AG08396 (cell line): Measurements from ENCODE around the gene LPXN.

ENCODE experiments used
- DNase-seq: peaks from one replicate; pipeline ENCODE4 v3.0.0; 2012; ENCODE audit warnings: low spot score, mixed read lengths

LPXN gene

GRCh38 chr11:58575377-58576020, at the start of gene LPXN:
Gene LPXN (minus strand): TSS chr11:58575856. CDS start chr11:58575772, 84 bp downstream.
- peak; percentile 4 for DNase-seq

- no peak for DNase-seq
Measured at GRCh38 chr11:58625086-58625485, 49.4 kb upstream of the LPXN start.

- DNase-seq, result peak; percentile 21
Measured at GRCh38 chr11:58622344-58622743, 46.7 kb upstream of the LPXN start, which contains the start of gene CNTF. Gene CNTF (plus strand): TSS chr11:58622665. CDS start chr11:58622753, 88 bp downstream.

GRCh38 chr11:58621586-58622262, 46.1 kb upstream of the LPXN start:
- DNase-seq, result no peak

GRCh38 chr11:58617976-58618557, 42.4 kb upstream of the LPXN start:
- no peak for DNase-seq

- DNase-seq, result peak; percentile 69
Measured at GRCh38 chr11:58616594-58616993, 40.9 kb upstream of the LPXN start.

- DNase-seq, result no peak
Measured at GRCh38 chr11:58615559-58615958, 39.9 kb upstream of the LPXN start.

GRCh38 chr11:58613228-58613627, 37.6 kb upstream of the LPXN start:
- DNase-seq, result no peak

GRCh38 chr11:58609723-58610122, 34.1 kb upstream of the LPXN start:
- DNase-seq, result no peak

GRCh38 chr11:58608331-58608730, 32.7 kb upstream of the LPXN start:
- DNase-seq, result no peak

GRCh38 chr11:58606930-58607714, 31.5 kb upstream of the LPXN start:
- DNase-seq, result no peak

GRCh38 chr11:58600510-58600909, 24.9 kb upstream of the LPXN start:
- DNase-seq, result no peak

- DNase-seq, result no peak
Measured at GRCh38 chr11:58597486-58598144, 22.0 kb upstream of the LPXN start.

- no peak for DNase-seq
Measured at GRCh38 chr11:58596621-58597020, 21.0 kb upstream of the LPXN start.

- DNase-seq, result no peak
Measured at GRCh38 chr11:58594826-58595225, 19.2 kb upstream of the LPXN start.

- no peak for DNase-seq
Measured at GRCh38 chr11:58592760-58593472, 17.3 kb upstream of the LPXN start.

GRCh38 chr11:58591659-58592058, 16.0 kb upstream of the LPXN start:
- no peak for DNase-seq

GRCh38 chr11:58586998-58587397, 11.3 kb upstream of the LPXN start:
- no peak for DNase-seq

- no peak for DNase-seq
Measured at GRCh38 chr11:58582437-58582836, 6.8 kb upstream of the LPXN start.

- no peak for DNase-seq
Measured at GRCh38 chr11:58580311-58580710, 4.7 kb upstream of the LPXN start.
